HG03442 (cell line): ENCODE results near the gene PHYKPL.

Source experiments
- ATAC-seq: cut with Tn5 transposase; IDR thresholded peaks from one replicate; pipeline ENCODE4 v1.9.1; 2021; ENCODE audit warnings: mild to moderate bottlenecking, moderate library complexity; ENCODE audit not compliant: unreplicated experiment

PHYKPL gene

GRCh38 chr5:178224403-178224802, 8.2 kb downstream of the PHYKPL start:
- no peak for ATAC-seq

GRCh38 chr5:178223828-178224335, 8.7 kb downstream of the PHYKPL start:
- ATAC-seq, result no peak

GRCh38 chr5:178223196-178223773, 9.3 kb downstream of the PHYKPL start:
- ATAC-seq, result no peak

DNA sequence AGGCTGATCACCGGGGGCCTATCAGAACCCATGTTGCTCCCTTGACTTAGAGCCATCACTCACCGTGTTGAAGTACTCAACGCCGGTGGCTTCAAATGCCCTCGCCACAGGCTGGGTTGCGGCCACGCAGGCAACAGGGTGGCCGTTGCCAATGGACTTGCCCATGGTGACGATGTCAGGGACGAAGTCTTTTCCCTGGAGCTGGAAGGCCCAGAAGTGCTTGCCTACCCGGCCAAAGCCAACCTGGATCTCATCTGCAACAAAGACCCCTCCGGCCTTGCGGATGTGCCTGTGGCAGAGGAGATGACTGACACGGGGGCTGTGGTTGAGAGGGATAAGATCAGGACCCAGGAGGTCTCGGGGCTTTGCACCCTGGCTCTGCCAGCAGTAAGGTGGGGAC, 10.3 kb downstream of the PHYKPL start:
- no peak for ATAC-seq

DNA sequence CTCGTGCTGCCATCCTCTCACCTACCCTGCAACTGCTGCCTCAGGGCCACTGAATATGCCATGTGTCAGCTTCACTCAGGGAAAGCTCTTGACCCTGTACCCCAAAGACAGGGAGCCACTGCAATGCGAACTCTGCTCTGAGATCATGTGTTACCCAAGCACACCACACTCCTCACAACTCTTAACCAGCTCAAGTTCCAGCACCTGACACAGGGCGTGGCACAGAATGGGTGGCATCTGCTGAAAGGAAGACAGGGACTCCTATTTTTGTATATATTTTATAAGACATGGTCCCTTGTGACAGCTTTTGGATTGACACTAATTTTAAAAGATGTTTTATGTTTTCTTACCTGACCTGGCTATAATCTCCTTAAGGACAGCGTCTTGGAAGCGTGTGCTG, 10.7 kb downstream of the PHYKPL start:
- no peak for ATAC-seq

DNA sequence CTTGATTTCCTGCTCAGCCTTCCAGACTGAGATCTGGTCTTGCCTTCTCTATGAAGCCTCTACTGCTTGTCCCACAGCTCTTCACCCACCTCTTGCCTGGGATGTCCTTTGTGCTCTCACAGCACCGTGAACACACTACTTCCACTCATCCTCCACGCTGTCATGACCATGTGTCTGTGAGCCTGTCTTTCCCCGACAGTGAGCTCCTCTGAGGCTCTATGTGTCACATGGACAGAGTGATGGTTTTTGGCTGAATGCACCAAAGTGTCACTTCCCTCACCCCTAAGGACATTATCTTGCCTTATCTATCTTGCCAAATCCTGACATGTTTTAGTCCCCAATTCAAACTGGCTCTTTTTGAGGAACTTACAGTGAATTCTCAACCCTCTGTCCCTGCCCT, 11.3 kb downstream of the PHYKPL start:
- ATAC-seq, result no peak

DNA sequence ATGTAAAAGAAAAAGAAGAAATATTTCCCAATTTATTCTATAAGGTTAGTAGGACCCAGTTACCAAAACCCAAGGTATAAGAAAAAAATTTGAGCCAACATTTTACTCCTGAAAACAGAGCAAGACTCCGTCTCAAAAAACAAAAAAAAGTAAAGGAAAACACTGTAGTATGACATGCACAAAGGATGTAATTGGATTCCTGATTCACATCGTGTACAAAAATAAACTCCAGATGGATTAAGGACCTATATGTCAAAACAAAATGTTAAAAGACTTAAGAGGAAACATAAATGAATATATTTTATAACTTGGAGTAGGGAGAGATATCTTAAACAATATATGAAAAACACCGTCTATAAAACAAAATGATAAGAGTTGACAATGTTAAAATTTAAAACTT, 13.8 kb downstream of the PHYKPL start:
- ATAC-seq, result no peak

DNA sequence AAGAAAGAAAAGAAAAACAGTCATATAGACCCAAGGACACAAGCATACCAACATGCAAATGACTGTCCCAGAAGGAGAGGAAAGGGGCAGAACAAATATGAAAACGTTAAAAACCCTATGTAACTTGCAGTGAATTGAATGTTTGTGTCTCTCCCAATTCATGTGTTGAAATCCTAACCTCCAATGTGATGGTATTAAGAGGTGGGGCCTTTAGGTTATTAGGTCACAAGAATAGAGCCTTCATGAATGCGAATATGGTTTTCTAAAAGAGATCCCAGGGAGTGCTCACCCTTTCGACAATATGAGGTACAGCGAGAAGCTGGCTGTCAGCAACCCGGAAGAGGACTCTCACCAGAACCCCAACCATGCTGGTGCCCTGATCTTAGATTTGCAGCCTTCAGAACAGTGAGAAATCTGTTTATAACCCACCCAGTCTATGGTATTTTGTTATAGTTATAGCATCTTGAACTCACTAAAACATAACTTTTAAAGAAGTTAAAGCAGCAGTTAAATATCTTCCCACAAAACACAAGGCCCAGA, 14.3 kb downstream of the PHYKPL start:
- ATAC-seq, result no peak

DNA sequence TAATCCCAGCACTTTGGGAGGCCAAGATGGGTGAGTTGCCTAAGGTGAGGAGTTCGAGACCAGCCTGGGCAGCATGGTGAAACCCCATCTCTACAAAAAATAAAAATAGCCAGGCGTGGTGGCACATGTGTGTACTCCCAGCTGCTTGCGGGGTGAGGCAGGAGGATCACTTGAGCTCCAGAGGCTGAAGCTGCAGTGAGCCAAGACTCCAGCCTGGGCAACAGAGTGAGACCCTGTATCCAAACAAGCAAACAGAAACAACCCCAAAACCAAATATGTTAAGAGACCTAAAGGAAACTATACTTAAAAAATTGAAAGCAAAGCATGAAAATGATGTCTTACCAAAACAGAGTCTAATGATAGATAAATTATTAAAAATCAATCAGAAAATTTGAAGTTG, 15.8 kb downstream of the PHYKPL start:
- ATAC-seq, result no peak

DNA sequence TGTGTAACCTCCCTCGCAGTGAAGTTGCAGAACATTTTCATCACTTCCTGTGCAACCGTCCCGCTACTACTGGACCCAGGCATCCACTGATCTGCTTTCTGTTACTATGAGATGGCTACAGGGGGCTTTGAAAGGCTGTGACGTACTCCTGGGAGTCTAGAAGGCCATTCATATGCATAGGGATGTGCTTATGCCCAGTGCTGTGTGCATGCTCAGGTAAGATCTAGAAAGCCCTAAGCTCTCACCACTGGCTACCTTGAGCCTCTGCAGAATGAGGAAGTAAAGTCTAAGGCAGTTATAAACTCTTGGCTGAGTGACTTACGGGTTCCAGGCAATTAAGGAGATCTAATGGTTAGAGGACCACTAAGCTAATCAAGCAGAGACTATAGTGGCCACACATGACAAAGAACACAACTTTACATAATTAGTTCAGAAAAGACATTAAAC, 16.5 kb downstream of the PHYKPL start:
- no peak for ATAC-seq

- no peak for ATAC-seq
These were observed 17.2 kb downstream of the PHYKPL start for GRCh38 chr5:178215280-178216002.

DNA sequence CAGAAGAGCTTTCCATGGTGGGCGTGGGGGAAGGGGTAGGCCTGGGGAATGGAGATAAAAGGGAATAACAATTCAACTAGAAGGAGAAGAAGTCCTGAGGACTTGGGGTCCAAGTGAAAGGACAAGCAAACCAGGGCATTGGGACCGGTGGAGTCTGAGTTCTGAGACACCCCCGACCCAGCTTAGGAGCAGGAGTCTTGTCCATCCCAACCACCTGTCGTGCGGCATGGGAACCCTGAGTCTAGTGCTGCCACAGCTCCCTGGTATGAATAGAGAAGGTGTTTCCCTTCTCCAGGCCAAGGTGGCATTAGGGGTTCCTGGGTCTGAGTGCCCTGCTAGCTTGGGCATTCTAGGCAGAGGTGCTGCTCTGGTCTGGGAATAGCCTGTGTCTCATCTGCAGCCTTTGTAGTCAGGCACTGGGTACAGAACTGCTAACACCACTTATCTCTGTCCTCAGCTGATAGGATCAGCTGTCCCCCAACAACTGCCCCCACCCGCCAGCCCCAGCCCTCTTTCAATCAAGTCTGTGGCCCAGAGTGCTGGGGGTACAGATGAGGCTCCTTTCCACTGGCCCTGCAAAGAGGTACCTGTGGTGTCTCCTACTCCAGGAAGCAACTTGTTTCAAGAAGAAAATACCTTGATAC, 18.3 kb downstream of the PHYKPL start:
- no peak for ATAC-seq

- no peak for ATAC-seq
These were observed 18.9 kb downstream of the PHYKPL start for GRCh38 chr5:178213748-178214151.

GRCh38 chr5:178213003-178213461, 19.6 kb downstream of the PHYKPL start:
- no peak for ATAC-seq

DNA sequence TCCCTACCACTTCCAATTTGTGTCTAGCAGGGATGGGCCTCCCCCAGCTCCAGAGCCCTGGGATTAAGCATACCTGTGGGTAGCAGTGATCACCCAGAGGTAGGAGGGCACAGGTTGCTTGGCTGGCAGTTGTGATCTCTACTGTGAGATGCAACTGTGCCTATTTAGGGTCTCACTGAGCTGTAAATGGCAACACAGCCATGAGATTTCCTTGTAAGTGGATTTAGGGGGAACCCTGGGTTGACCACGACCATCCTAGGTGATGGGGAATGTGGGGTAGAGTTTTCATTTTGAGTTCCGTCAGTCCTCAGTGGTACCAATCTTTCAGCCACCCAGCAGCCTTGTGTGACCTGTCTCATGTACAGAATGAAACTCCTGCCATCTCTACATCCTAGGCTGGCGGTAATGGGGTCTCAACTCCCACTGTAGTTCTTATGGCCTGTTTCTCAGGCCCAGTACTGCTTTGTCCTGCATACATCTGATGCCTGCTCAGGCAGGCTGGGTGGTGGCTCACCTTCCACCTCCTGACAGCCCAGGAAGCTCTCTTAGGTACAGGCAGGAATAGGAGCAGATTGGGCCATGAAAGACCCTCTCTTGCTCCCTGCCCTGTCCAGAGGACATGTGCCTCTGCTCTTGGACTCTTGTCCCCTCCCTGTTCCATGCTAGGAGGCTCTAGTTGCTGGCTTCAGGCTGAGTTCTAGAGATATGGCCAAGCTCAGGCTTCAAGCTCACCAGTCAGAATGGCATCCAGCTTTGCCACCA, 20.2 kb downstream of the PHYKPL start:
- ATAC-seq, result no peak

GRCh38 chr5:178211095-178212048, 21.2 kb downstream of the PHYKPL start:
- no peak for ATAC-seq

DNA sequence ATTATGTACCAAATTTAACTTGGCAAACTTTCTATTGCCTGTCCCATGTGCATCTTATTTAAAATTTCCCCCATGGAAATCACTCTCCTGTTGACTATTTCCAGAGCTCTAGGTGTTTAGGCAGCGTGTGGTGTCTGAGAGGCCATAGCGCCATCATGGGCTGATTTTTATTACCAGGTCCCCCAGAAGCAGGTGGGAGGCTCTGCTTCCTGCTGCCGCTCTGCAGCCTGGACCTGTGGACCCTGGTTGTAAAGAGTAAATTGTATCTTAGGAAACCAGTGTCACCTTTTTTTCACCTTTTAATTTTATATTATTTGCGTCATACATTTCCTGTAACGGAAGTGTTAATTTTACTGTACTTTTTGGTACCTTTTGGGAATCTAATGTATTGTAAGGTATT, 21.9 kb downstream of the PHYKPL start:
- no peak for ATAC-seq

DNA sequence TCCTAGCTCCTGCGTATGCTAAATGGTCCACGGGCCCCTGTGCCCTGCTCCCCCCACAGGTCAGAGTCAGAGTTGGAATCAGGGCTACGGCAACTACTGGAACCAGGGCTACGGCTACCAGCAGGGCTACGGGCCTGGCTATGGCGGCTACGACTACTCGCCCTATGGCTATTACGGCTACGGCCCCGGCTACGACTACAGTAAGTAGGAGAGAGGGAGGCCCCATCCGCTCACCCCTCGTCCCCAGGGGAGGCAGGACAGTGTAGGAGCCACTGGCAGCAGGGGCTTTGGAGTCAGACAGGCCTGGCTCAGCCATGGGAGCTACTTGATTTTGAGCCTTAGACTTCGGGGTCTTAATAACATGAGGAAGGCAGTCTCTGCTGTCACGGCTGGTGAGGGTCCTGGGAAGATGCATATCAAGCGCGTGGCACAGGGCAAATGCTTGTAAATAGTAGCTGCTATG, 22.5 kb downstream of the PHYKPL start:
- ATAC-seq, result no peak

- ATAC-seq, result no peak
These were observed 23.1 kb downstream of the PHYKPL start for GRCh38 chr5:178209334-178210072.
